Measurements from ENCODE around the gene CTNNA3. TPM values are rescaled to one million over a fixed set of nuclear protein-coding genes. Genes with fewer than 3 reads are reported as not detected.

Gene CTNNA3
- total and polyA plus RNA-seq, 2 of the 4 experiments (the other 2 are of a cell fraction), result 0.19 to 0.90 TPM

DNA sequence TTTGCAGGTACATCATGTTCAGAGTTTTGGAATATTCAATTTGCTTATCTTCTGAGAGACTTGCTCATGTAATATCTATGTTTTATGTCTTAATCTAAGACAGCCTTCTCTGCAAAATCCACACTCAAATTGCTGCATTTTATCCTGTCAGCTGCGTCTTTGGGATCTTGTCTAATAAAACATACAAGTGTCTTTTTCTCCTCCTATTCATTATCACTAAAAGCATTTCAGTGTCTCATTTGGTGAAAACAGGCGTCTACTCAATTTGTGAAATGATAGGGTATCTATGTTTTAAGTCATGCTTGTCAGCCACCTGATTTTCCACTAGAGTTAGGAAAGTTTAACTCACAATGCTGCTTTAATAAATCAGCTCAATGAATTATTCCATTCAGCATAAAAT, 882.9 kb downstream of the CTNNA3 start:
- TF ChIP-seq SMC3 (IDR thresholded peaks at IDR 0.05; ENCODE audit: low read depth, low read length) (no peak), RCOR1 (IDR thresholded peaks at IDR 0.05; ENCODE audit: insufficient replicate concordance, low read length) (no peak), RAD21 (IDR thresholded peaks at IDR 0.05; ENCODE audit: low read length) (no peak), CHD1 (IDR thresholded peaks at IDR 0.05; ENCODE audit: low read depth, low read length) (no peak)
- TF ChIP-seq, protein P1, sequence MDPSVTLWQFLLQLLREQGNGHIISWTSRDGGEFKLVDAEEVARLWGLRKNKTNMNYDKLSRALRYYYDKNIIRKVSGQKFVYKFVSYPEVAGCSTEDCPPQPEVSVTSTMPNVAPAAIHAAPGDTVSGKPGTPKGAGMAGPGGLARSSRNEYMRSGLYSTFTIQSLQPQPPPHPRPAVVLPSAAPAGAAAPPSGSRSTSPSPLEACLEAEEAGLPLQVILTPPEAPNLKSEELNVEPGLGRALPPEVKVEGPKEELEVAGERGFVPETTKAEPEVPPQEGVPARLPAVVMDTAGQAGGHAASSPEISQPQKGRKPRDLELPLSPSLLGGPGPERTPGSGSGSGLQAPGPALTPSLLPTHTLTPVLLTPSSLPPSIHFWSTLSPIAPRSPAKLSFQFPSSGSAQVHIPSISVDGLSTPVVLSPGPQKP (IDR thresholded peaks at IDR 0.05; ENCODE audit: borderline replicate concordance, low read depth, low read length), result no peak
- no peak overlapping the region for H3K27ac ChIP-seq (ENCODE audit: insufficient read depth, low read length)
- H3K4ac ChIP-seq (ENCODE audit: low read depth, low read length), result no peak overlapping the region
- H4K20me1 ChIP-seq (ENCODE audit: insufficient read depth, low read length), result no peaks in the 10 kb centered on the region
- dilution Hi-C loops (cut with HindIII; ENCODE audit: low sequenced_read_pairs, unreplicated experiment) (no loop called here), in situ Hi-C loops (cut with MboI; ENCODE audit: low sequenced_read_pairs) (no loop called here), intact Hi-C loops (cut with micrococcal nuclease) (no loop called here)
- DNase-seq (no peak), ATAC-seq (ENCODE audit: low read depth) (no peak)
- CTCF ChIA-PET, result no interaction called here
- no peaks in the 10 kb centered on the region for H3K79me1 ChIP-seq (ENCODE audit: low read depth in 1 of 2, low read length in 2 of 2)
- no peaks in the 10 kb centered on the region for H3K4me1 ChIP-seq (ENCODE audit: control insufficient read depth, insufficient read depth, low read length)
- H3K4me3 ChIP-seq (ENCODE audit: insufficient read depth, low read depth, low read length), result no peak overlapping the region
- H2BK5ac ChIP-seq (ENCODE audit: low read depth, low read length, poor library complexity, severe bottlenecking), result no peak overlapping the region
- H2BK20ac ChIP-seq (ENCODE audit: low read depth, low read length), result no peak overlapping the region
- no peak overlapping the region for H4K5ac ChIP-seq (ENCODE audit: low read depth, low read length)
- H2AK5ac ChIP-seq (ENCODE audit: low read depth, low read length), result no peak overlapping the region
- no peak overlapping the region for H2BK120ac ChIP-seq (ENCODE audit: low read depth, low read length)
- no peak overlapping the region for H3K56ac ChIP-seq (ENCODE audit: extremely low read depth, insufficient read depth, low read length)
- no peak overlapping the region for H2AFZ ChIP-seq (replicated peaks; ENCODE audit: low read length, poor library complexity)
- no peak overlapping the region for H3K9ac ChIP-seq (ENCODE audit: low read depth, low read length)
- H3K9me1 ChIP-seq (ENCODE audit: insufficient read depth, low read length), result no peaks in the 10 kb centered on the region
- H2AK9ac ChIP-seq (replicated peaks; ENCODE audit: low read depth, low read length, poor library complexity), result no peak overlapping the region
- no peak overlapping the region for H2BK15ac ChIP-seq (ENCODE audit: low read depth, low read length)
- no peak overlapping the region for H3K18ac ChIP-seq (ENCODE audit: low read depth, low read length)
- H4K91ac ChIP-seq (ENCODE audit: insufficient read depth, low read depth, low read length), result no peak overlapping the region
- no peak overlapping the region for H3K14ac ChIP-seq (replicated peaks; ENCODE audit: low read depth, low read length)
- H3K9me3 ChIP-seq (ENCODE audit: control insufficient read depth, insufficient read depth, low read length), result no peaks in the 10 kb centered on the region
- POLR2A ChIA-PET (ENCODE audit: unreplicated experiment), result no interaction called here
- no peak overlapping the region for H3K4me2 ChIP-seq (ENCODE audit: low read depth, low read length)
- no peak overlapping the region for H4K8ac ChIP-seq (ENCODE audit: low read depth in 2 of 2, low read length in 2 of 2)
- no peaks in the 10 kb centered on the region for H3K27me3 ChIP-seq (ENCODE audit: control insufficient read depth, insufficient read depth, low read length)
- H3K23ac ChIP-seq (ENCODE audit: low read depth, low read length), result no peak overlapping the region
- H3K36me3 ChIP-seq (ENCODE audit: control insufficient read depth, insufficient read depth, low read length), result no peaks in the 10 kb centered on the region
- WGBS, 2 experiments (ENCODE audit: extremely low coverage in 2 of 2, insufficient read length in 1 of 2), result no CpG with 5 or more reads among the region's 2 CpGs
- BruUV-seq (replicated peaks), result no TSS peak
